Heart left ventricle (tissue), 16 donors: ENCODE data around the gene FAM3A. TPM values are rescaled to one million over a fixed set of nuclear protein-coding genes. Genes with fewer than 3 reads are reported as not detected.

Experiments used
- ATAC-seq, 4 donors: fragments of 200-7000 bp; cut with Tn5 transposase; one replicate each; pipeline ENCODE4 v1.9.1; 2020 to 2022; ENCODE audit warnings: moderate library complexity in 4 of 4, mild to moderate bottlenecking in 3 of 4, moderate number of reproducible peaks in 1 of 4
- DNase-seq, 5 donors: peaks; one replicate each; pipeline ENCODE4 v3.0.0-alpha.2; 2020
- H3K27ac ChIP-seq, 12 donors: fragments of 200-600 bp; sonication (generic) in 4 of 12; one replicate each; pipeline versions ENCODE4 v1.5.0 to v1.8.0; 2016 to 2022; ENCODE audit warnings: mild to moderate bottlenecking in 2 of 12
- H3K27me3 ChIP-seq, 9 donors: fragments of 200-600 bp; sonication (generic) in 2 of 9; one replicate each; pipeline versions ENCODE4 v1.5.1 to v1.8.0; 2016 to 2022; ENCODE audit warnings: mild to moderate bottlenecking in 3 of 9
- H3K36me3 ChIP-seq, 9 donors: fragments of 200-600 bp; sonication (generic) in 2 of 9; one replicate each; pipeline versions ENCODE4 v1.5.0 to v1.8.0; 2018 to 2022; ENCODE audit warnings: mild to moderate bottlenecking in 2 of 9
- H3K4me1 ChIP-seq, 12 donors: fragments of 200-600 bp; sonication (generic) in 4 of 12; one replicate each; pipeline versions ENCODE4 v1.5.0 to v1.8.0; 2016 to 2022; ENCODE audit warnings: mild to moderate bottlenecking in 3 of 12
- H3K4me3 ChIP-seq, 12 donors: fragments of 200-600 bp; sonication (generic) in 4 of 12; one replicate each; pipeline versions ENCODE4 v1.5.0 to v1.8.0; 2017 to 2022; ENCODE audit warnings: mild to moderate bottlenecking in 9 of 12, moderate library complexity in 4 of 12
- H3K9me3 ChIP-seq, 12 donors: fragments of 200-600 bp; sonication (generic) in 4 of 12; one replicate each; pipeline versions ENCODE4 v1.5.0 to v1.8.0; 2016 to 2022; ENCODE audit warnings: mild to moderate bottlenecking in 1 of 12
- POLR2A ChIP-seq, 2 donors: fragments of 450-650 bp; IDR thresholded peaks; one replicate each; pipeline ENCODE4 v1.6.1; 2017; ENCODE audit warnings: antibody characterized with exemption in 2 of 2, mild to moderate bottlenecking in 2 of 2, moderate library complexity in 2 of 2
- WGBS, 4 donors: extraction: QIAGEN DNeasy Blood & Tissue Kit in 2 of 4; methylation state at CpG; one replicate each; pipeline versions ENCODE4 v1.1.5 to v1.1.7; 2013 to 2018; 5-methylcytosine and 5-hydroxymethylcytosine counted together
- intact Hi-C, 10 donors: fragments of 100-400 bp; cut with DNase I; formaldehyde crosslinking; loops; one replicate each; pipeline versions ENCODE4 v1.11.1 to v1.14.2; 2022
- polyA plus RNA-seq, 2 donors: library from polyadenylated mRNA; stranded (reverse); fragments of 200-250 nt; gene quantifications; one replicate each; pipeline ENCODE4 v1.2.3, GENCODE V29; 2013
- total RNA-seq, 9 donors: library from RNA; depleted of rRNA in 2 of 9; stranded (reverse); fragments of >200 nt in 2 of 9; fragmentation: NEBNext Ultra II Directional in 3 of 9; extraction: Animal tissue kit (Norgen Biotek cat#: 25700) in 3 of 9; gene quantifications; one replicate each; pipeline versions ENCODE4 v1.1.0 to v1.2.4, GENCODE V29; 2016 to 2023
- TF ChIP-seq, protein P1 (sequence below), 12 donors: fragments of 200-600 bp; sonication (generic) in 4 of 12; IDR thresholded peaks; one replicate each; pipeline versions ENCODE4 v1.5.0 to v1.8.0; 2018 to 2022; ENCODE audit warnings: antibody characterized with exemption in 12 of 12, mild to moderate bottlenecking in 5 of 12
- donor health status: ischemic (EF 13 %, LVEDD 7.1; RV severe dilation, severe dysfunction).
- donor health status: healthy with polysubstance abuse.
- donor health status: DM: no; HTN: yes; CAD: no.
- donor health status: DM: no; HTN: no; CAD: no.
- donor health status: ischemic (EF 25% LVEDD 6.9; RV normal size, moderate dysfunction).
- donor health status: ischemic (EF 25% LVEDD 5.7; RV mildly dilated, moderate dysfunction).
- donor health status: healthy.
- donor health status: DM: yes; HTN: yes; CAD: no.
- donor health status: ischemic (EF 35%, LVEDD 5.7; RV mildly dilated, moderate dysfunction).
- donor health status: nonischemic (EF 11% LVEDD 7.7; RV severe dilation, severe dysfunction).
- donor health status: DM: yes; HTN: yes; CAD: no.
- donor health status: PGD.
- donor health status: ischemic (EF 29% LVEDD 5.4; RV normal size, mild dysfunction).
- donor health status: nonischemic (EF 23%, LVEDD 6.1; RV moderate dilation, normal function).

FAM3A gene
- total and polyA plus RNA-seq, 11 donors: 36.2 to 82.6 (median 51.5) TPM

DNA sequence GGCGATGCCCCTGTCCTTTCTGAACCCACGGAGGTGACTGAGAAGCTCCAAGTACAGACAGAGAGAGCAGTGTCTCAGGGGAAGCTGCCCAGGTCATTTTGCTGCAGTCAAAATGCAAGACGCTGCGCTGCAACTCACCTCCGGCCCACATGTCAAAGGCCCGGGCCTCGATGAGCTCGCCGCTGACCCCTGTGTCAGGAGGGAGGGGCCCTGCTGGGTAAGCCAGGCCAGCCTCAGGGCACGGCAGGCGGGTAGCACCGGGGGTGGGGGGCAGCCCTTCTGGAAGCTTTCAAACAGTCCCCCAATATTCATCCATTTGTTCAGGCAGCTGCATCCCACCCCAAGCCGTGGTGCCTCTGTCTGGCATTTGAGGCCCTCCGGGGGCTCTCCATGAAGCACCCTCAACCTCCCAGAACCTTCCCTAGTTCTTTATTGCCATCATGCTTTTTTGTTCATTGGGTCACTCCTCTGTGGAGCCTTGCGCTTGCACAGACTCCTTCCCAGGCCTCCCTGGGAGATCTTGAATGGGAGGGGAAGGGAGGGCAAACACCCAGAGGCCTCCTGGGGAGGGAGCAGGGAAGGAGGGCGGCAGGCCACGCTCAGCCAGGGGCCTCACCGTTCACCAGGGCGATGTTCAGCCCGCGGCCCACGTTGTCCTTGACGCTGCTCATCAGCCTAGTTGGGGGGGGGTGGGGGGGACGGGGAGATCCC, 8.2 kb downstream of the FAM3A start:
- Histone ChIP-seq H3K9me3 (peaks cover 0 to 10% (median 0%) of the 10 kb centered on the region in 12 donors), H3K4me3 (no peak overlapping the region), H3K27me3 (peaks cover 0 to 3% (median 0%) of the 10 kb centered on the region in 9 donors), H3K27ac (no peak overlapping the region), H3K36me3 (peaks cover 0 to 29% (median 10%) of the 10 kb centered on the region in 9 donors), H3K4me1 (peaks cover 0 to 6% (median 0%) of the 10 kb centered on the region in 12 donors)
- no peak for TF ChIP-seq POLR2A (IDR thresholded peaks at IDR 0.05)
- TF ChIP-seq, protein P1, sequence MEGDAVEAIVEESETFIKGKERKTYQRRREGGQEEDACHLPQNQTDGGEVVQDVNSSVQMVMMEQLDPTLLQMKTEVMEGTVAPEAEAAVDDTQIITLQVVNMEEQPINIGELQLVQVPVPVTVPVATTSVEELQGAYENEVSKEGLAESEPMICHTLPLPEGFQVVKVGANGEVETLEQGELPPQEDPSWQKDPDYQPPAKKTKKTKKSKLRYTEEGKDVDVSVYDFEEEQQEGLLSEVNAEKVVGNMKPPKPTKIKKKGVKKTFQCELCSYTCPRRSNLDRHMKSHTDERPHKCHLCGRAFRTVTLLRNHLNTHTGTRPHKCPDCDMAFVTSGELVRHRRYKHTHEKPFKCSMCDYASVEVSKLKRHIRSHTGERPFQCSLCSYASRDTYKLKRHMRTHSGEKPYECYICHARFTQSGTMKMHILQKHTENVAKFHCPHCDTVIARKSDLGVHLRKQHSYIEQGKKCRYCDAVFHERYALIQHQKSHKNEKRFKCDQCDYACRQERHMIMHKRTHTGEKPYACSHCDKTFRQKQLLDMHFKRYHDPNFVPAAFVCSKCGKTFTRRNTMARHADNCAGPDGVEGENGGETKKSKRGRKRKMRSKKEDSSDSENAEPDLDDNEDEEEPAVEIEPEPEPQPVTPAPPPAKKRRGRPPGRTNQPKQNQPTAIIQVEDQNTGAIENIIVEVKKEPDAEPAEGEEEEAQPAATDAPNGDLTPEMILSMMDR (IDR thresholded peaks at IDR 0.05): no peak
- ATAC-seq (no peak), DNase-seq (peak in 1 of 5 donors; percentile 23)
- WGBS, 4 donors: 85 to 93% (median 89%) methylated on average over 20 to 24 of the region's 24 CpGs
- intact Hi-C loops: no loop called here

DNA sequence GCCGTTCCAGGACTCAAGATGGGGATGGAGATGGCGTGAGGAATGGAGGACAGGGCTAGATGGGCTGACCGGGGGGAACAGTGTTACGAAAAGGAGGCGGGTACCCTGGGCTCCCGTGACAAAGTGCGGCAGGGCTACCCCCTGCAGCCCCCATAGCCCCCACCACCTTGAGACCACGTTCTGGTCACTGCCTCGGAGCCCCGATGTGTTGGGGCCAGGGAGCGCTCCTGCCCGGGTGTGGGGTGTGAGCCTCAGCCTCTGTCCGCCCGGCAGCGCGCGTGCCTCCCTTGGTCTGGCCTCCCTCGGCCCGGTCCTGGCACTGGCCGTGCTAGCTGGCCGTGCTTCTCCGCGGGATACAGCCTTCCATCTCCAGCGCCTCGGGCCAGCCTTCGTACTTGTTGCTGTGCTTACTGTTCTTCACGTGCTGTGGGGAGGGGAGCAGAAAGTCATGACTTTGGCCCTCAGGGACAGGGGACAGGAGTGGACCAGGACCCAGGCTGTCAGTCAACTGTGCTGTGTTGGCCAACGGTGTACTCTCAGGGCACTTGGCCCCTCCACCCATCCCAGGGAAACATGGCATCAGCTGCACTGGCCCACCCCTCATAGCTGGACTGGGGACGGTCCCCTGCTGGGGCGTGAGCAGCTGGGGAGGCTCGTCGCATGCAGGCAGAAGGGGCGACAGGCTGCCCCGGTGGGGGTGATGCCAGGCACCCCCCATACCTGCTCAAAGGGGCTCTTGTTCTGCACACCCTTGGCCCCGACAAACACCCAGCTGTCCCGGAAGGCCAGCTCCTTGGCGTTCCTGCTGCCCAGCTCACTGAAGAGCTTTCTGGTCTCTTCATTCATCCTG, 9.3 kb downstream of the FAM3A start:
- intact Hi-C loops: no loop called here
- Histone ChIP-seq H3K9me3 (peaks cover 0 to 10% (median 0%) of the 10 kb centered on the region in 12 donors), H3K4me1 (peaks cover 0 to 5% (median 0%) of the 10 kb centered on the region in 12 donors), H3K4me3 (no peak overlapping the region), H3K27ac (no peak overlapping the region), H3K36me3 (peaks cover 0 to 29% (median 10%) of the 10 kb centered on the region in 9 donors), H3K27me3 (peaks cover 0 to 3% (median 0%) of the 10 kb centered on the region in 9 donors)
- ATAC-seq (peak in 1 of 4 donors; percentile 29), DNase-seq (no peak)
- TF ChIP-seq, protein P1 (IDR thresholded peaks at IDR 0.05): no peak
- no peak for TF ChIP-seq POLR2A (IDR thresholded peaks at IDR 0.05)
- 87 to 95% (median 92%) methylated on average over 21 to 37 of the region's 37 CpGs for WGBS, 4 donors

DNA sequence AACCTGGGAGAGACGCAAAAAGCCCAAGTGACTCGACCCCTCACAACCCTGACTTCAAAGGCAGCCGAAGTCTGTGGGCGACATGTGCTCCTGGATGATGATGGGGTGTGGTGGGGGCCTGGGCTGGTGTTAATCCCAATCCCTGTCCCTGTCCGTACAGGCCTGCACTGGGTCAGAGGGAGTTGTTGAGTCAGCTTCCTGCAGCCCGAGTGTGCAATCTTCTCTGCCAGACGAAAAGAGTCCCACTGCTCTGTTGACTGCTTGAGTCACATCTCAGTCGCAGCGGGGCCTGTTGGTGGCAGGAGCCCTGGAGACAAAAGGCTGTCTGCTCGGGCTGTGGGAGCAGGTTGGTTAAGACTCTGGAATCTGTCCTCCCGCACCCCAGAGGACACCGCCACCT, 10.3 kb downstream of the FAM3A start:
- Histone ChIP-seq H3K27ac (no peak overlapping the region), H3K4me1 (no peaks in the 10 kb centered on the region), H3K4me3 (no peak overlapping the region), H3K9me3 (peaks cover 0 to 10% (median 0%) of the 10 kb centered on the region in 12 donors), H3K36me3 (peaks cover 0 to 29% (median 10%) of the 10 kb centered on the region in 9 donors), H3K27me3 (peaks cover 0 to 3% (median 0%) of the 10 kb centered on the region in 9 donors)
- ATAC-seq (no peak), DNase-seq (no peak)
- intact Hi-C loops: no loop called here
- no peak for TF ChIP-seq POLR2A (IDR thresholded peaks at IDR 0.05)
- TF ChIP-seq, protein P1 (IDR thresholded peaks at IDR 0.05): no peak
- 72 to 85% (median 77%) methylated on average over 5 to 12 of the region's 12 CpGs for WGBS, 4 donors

DNA sequence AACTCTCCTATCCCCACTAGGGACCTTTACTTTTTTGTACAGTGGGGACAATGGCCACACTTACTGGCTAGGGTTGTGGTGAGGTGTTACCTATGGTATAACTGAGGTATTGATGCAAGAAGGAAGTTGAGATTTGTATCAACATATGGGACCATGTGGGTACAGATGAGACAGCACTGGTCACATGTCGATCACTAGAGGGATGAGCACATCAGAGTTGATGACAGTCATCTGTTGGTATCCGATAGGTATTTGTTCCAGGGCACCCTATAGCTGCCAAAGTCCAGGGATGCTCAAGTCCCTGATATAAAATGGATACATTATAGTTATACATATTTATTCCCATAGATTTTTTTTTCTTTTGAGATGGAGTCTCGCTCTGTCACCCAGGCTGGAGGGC, 13.0 kb downstream of the FAM3A start:
- intact Hi-C loops: no loop called here
- TF ChIP-seq, protein P1 (IDR thresholded peaks at IDR 0.05): no peak
- no peak for TF ChIP-seq POLR2A (IDR thresholded peaks at IDR 0.05)

More for the DNA sequence above, 13.0 kb downstream of the FAM3A start:
- 84 to 92% (median 86%) methylated on average over 3 of the region's 3 CpGs for WGBS, 4 donors
- Histone ChIP-seq H3K9me3 (no peaks in the 10 kb centered on the region), H3K4me3 (no peak overlapping the region), H3K4me1 (no peaks in the 10 kb centered on the region), H3K27me3 (no peaks in the 10 kb centered on the region), H3K36me3 (peaks cover 0 to 20% (median 8%) of the 10 kb centered on the region in 9 donors), H3K27ac (no peak overlapping the region)
- DNase-seq (no peak), ATAC-seq (no peak)
